SU-DHL-6 (cell line): ENCODE results near the gene CATSPERE.

Experiments used
- CTCF ChIP-seq: fragments of 200-600 bp; sonication (generic); IDR thresholded peaks from one replicate; pipeline ENCODE4 v1.5.1; 2017; ENCODE audit warnings: antibody characterized with exemption, mild to moderate bottlenecking, low read length, moderate library complexity; ENCODE audit not compliant: insufficient read depth, poor library complexity, severe bottlenecking
- EZH2phosphoT487 ChIP-seq: fragments of 200-600 bp; sonication (generic), shearing (Covaris generic); conservative IDR thresholded peaks from 2 replicates; pipeline ENCODE4 v1.6.1; 2018; ENCODE audit warnings: mild to moderate bottlenecking, antibody characterized with exemption, low read length, moderate library complexity, mixed read lengths

GRCh38 chr1:244447552-244447951, 13.5 kb upstream of the CATSPERE start:
- TF ChIP-seq CTCF (no peak), EZH2phosphoT487 (no peak)
